GM23338 (cell line): Measurements from ENCODE around the gene AFTPH. TPM values are rescaled to one million over a fixed set of nuclear protein-coding genes. Genes with fewer than 3 reads are reported as not detected.

Source experiments
- ATAC-seq: fragments of 200-7000 bp; cut with Tn5 transposase; 3 replicates; pipeline ENCODE4 v1.9.1; 2020
- DNase-seq: peaks from one replicate; pipeline ENCODE4 v3.0.0-alpha.2; 2015; ENCODE audit warnings: low spot score
- H2AFZ ChIP-seq: fragments of 200-600 bp; sonication (generic); 2 replicates; pipeline ENCODE4 v1.8.0; 2016; ENCODE audit warnings: antibody characterized with exemption, mild to moderate bottlenecking, moderate library complexity
- H3F3A ChIP-seq: fragments of 200-600 bp; sonication (generic); replicated peaks from 2 replicates; pipeline ENCODE4 v1.8.0; 2017; ENCODE audit warnings: antibody characterized with exemption, mixed run types, low read depth
- H3K27ac ChIP-seq: fragments of 200-600 bp; sonication (generic); 2 replicates; pipeline ENCODE4 v1.6.1; 2016; ENCODE audit warnings: low read depth
- H3K27me3 ChIP-seq: fragments of 200-600 bp; sonication (generic); 2 replicates; pipeline ENCODE4 v1.8.0; 2016; ENCODE audit warnings: mild to moderate bottlenecking, mixed run types, moderate library complexity; ENCODE audit not compliant: insufficient read depth
- H3K36me3 ChIP-seq: fragments of 200-600 bp; sonication (generic); 2 replicates; pipeline ENCODE4 v1.8.0; 2016; ENCODE audit warnings: mild to moderate bottlenecking; ENCODE audit not compliant: insufficient read depth
- H3K4me1 ChIP-seq: fragments of 200-600 bp; sonication (generic); 2 replicates; pipeline ENCODE4 v1.8.0; 2016; ENCODE audit warnings: mild to moderate bottlenecking, moderate library complexity; ENCODE audit not compliant: insufficient read depth
- H3K4me2 ChIP-seq: fragments of 200-600 bp; sonication (generic); 2 replicates; pipeline ENCODE4 v1.7.1; 2017; ENCODE audit warnings: mixed run types
- H3K4me3 ChIP-seq: fragments of 200-600 bp; sonication (generic); 2 replicates; pipeline ENCODE4 v1.6.1; 2016; ENCODE audit warnings: mixed run types
- H3K79me2 ChIP-seq: fragments of 200-600 bp; sonication (generic); replicated peaks from 2 replicates; pipeline ENCODE4 v1.8.0; 2017; ENCODE audit warnings: mild to moderate bottlenecking; ENCODE audit not compliant: insufficient read depth
- H3K9me2 ChIP-seq: fragments of 200-600 bp; sonication (generic); 2 replicates; pipeline ENCODE4 v1.8.0; 2017; ENCODE audit not compliant: insufficient read depth
- H4K20me1 ChIP-seq: fragments of 200-600 bp; sonication (generic); replicated peaks from 2 replicates; pipeline ENCODE4 v1.8.0; 2017; ENCODE audit warnings: mild to moderate bottlenecking; ENCODE audit not compliant: insufficient read depth
- H3K27ac Mint-ChIP-seq: 2 replicates; pipeline ENCODE4 v1.8.0; 2020; ENCODE audit warnings: inconsistent platforms, mild to moderate bottlenecking, moderate library complexity, mixed read lengths
- H3K27me3 Mint-ChIP-seq: 3 replicates; pipeline ENCODE4 v1.8.0; 2022; ENCODE audit warnings: low read depth, mild to moderate bottlenecking, moderate library complexity, mixed read lengths, inconsistent platforms; ENCODE audit not compliant: insufficient read depth, poor library complexity
- H3K36me3 Mint-ChIP-seq: 3 replicates; pipeline ENCODE4 v1.8.0; 2021; ENCODE audit warnings: low read depth, mild to moderate bottlenecking, inconsistent platforms, moderate library complexity, mixed read lengths
- H3K4me1 Mint-ChIP-seq: 3 replicates; pipeline ENCODE4 v1.8.0; 2020; ENCODE audit warnings: mild to moderate bottlenecking, inconsistent platforms, mixed read lengths
- H3K4me3 Mint-ChIP-seq: 3 replicates; pipeline ENCODE4 v1.8.0; 2021; ENCODE audit warnings: moderate library complexity, mild to moderate bottlenecking, inconsistent platforms, mixed read lengths
- H3K9me3 Mint-ChIP-seq: 3 replicates; pipeline ENCODE4 v1.8.0; 2020; ENCODE audit warnings: moderate library complexity, mild to moderate bottlenecking, inconsistent platforms, mixed read lengths
- CREB1 ChIP-seq: fragments of 250-450 bp; sonication (Bioruptor Pico); IDR thresholded peaks from 2 replicates; pipeline ENCODE4 v1.5.0; 2020; ENCODE audit warnings: low read depth, mild to moderate bottlenecking, moderate library complexity
- EZH2 ChIP-seq: fragments of 200-600 bp; sonication (generic); IDR thresholded peaks from one replicate; pipeline ENCODE4 v1.8.0; 2017; ENCODE audit warnings: antibody characterized with exemption, mild to moderate bottlenecking, low read depth; ENCODE audit not compliant: unreplicated experiment
- NANOG ChIP-seq: IDR thresholded peaks from 2 replicates; pipeline ENCODE4 v1.6.1; 2016; ENCODE audit warnings: antibody characterized with exemption, borderline replicate concordance
- ZNF331 ChIP-seq: fragments of 250-450 bp; sonication (Bioruptor Pico); IDR thresholded peaks from 2 replicates; pipeline ENCODE4 v1.5.0; 2020; ENCODE audit warnings: low read depth, mild to moderate bottlenecking, moderate library complexity
- polyA plus RNA-seq: library from polyadenylated mRNA; unstranded; fragments of >200 nt; fragmentation: Nextera tagmentation; extraction: Ambion mirVana; gene quantifications from 2 replicates; pipeline ENCODE4 v1.2.1, GENCODE V29; 2016
- total RNA-seq: library from RNA; depleted of rRNA; stranded (reverse); fragments of >200 nt; shearing (Covaris generic); gene quantifications from 2 replicates; pipeline ENCODE4 v1.2.3, GENCODE V29; 2014
- TF ChIP-seq, protein P1 (sequence below): IDR thresholded peaks from one replicate; pipeline ENCODE4 v1.6.1; 2018; ENCODE audit warnings: antibody characterized with exemption; ENCODE audit not compliant: unreplicated experiment
- TF ChIP-seq, protein P2 (sequence below), 2 experiments: fragments of 200-600 bp in 1 of 2; sonication (generic) in 1 of 2; conservative IDR thresholded peaks; 2 replicates each; pipeline versions ENCODE4 v1.5.1 to v1.6.1; 2016 to 2017; ENCODE audit warnings: antibody characterized with exemption in 2 of 2, low read depth in 2 of 2, mild to moderate bottlenecking in 2 of 2, moderate library complexity in 1 of 2
- TF ChIP-seq, protein P3 (sequence below): fragments of 250-450 bp; sonication (Bioruptor Pico); IDR thresholded peaks from 2 replicates; pipeline ENCODE4 v1.5.0; 2020; ENCODE audit warnings: mild to moderate bottlenecking, moderate library complexity

Gene AFTPH
- total and polyA plus RNA-seq, 2 experiments from 2014 or later: 14.9 to 20.6 TPM

DNA sequence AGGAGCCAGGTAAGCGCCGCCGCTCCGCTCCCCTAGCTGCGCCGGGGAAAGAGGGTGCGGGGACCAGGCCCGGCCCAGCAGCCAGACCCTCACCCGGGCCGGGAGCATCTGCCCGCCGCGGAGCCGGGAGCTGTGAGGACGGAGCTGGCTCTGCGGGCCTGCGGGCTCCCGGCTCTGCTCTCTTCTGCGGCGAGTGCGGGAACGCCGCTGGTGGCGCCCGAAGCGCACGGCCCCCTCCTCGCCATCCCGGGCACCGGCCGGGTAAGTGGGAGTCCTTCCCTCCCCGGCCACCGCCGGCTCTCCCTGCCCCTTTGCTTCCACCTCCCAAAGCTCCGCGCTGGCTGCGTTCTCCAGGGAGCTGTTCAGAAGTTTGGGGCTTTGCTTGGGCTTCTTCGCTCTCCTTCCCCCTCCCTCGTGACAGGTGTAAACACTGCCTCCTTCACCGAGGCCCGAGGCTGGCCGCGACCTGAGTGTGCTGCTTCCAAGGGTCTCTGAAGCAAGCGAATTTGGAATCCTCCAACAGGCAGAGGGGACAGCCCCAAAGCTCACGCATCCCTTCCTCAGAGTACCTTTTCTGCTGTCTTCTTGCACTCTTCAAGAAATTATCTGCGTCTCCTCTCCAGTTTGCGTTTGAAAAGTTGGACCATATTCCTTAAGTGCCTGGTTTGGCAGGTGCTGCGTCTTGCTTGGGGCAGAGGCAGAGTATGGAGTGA is 632 bp downstream of the AFTPH start (continued):
- TF ChIP-seq, protein P1, sequence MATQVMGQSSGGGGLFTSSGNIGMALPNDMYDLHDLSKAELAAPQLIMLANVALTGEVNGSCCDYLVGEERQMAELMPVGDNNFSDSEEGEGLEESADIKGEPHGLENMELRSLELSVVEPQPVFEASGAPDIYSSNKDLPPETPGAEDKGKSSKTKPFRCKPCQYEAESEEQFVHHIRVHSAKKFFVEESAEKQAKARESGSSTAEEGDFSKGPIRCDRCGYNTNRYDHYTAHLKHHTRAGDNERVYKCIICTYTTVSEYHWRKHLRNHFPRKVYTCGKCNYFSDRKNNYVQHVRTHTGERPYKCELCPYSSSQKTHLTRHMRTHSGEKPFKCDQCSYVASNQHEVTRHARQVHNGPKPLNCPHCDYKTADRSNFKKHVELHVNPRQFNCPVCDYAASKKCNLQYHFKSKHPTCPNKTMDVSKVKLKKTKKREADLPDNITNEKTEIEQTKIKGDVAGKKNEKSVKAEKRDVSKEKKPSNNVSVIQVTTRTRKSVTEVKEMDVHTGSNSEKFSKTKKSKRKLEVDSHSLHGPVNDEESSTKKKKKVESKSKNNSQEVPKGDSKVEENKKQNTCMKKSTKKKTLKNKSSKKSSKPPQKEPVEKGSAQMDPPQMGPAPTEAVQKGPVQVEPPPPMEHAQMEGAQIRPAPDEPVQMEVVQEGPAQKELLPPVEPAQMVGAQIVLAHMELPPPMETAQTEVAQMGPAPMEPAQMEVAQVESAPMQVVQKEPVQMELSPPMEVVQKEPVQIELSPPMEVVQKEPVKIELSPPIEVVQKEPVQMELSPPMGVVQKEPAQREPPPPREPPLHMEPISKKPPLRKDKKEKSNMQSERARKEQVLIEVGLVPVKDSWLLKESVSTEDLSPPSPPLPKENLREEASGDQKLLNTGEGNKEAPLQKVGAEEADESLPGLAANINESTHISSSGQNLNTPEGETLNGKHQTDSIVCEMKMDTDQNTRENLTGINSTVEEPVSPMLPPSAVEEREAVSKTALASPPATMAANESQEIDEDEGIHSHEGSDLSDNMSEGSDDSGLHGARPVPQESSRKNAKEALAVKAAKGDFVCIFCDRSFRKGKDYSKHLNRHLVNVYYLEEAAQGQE: no peak
- no peak for TF ChIP-seq ZNF331 (CRISPR knock-in tag)
- no peak for TF ChIP-seq NANOG
- TF ChIP-seq, protein P2, sequence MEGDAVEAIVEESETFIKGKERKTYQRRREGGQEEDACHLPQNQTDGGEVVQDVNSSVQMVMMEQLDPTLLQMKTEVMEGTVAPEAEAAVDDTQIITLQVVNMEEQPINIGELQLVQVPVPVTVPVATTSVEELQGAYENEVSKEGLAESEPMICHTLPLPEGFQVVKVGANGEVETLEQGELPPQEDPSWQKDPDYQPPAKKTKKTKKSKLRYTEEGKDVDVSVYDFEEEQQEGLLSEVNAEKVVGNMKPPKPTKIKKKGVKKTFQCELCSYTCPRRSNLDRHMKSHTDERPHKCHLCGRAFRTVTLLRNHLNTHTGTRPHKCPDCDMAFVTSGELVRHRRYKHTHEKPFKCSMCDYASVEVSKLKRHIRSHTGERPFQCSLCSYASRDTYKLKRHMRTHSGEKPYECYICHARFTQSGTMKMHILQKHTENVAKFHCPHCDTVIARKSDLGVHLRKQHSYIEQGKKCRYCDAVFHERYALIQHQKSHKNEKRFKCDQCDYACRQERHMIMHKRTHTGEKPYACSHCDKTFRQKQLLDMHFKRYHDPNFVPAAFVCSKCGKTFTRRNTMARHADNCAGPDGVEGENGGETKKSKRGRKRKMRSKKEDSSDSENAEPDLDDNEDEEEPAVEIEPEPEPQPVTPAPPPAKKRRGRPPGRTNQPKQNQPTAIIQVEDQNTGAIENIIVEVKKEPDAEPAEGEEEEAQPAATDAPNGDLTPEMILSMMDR (conservative IDR thresholded peaks at IDR 0.05; ENCODE audit: low read depth in 2 of 2): no peak

DNA sequence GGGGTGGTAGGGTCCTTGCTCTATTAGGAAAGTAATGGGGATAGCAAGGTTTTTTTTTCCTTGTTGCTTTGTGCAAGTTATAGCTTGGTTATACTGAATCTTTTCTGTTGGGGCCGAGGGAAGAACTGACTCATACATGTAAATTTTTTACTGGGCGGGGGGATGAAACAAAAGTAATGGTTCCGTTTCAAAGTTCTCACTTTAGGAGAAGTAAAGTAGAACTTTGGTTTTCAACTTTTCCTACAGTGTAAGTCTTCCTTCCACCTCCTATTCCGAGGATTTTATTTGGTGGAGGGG is 1.1 kb downstream of the AFTPH start:
- Histone ChIP-seq H4K20me1 (no peaks in the 10 kb centered on the region; the same call in 1 of the 2 replicates), H3K9me2 (no peaks in the 10 kb centered on the region), H3K79me2 (peaks cover 56% of the 10 kb centered on the region), H3F3A (no peaks in the 10 kb centered on the region), H3K4me1 (0 out of 2 replicates have a peak, but pooled peaks cover 15% of the 10 kb centered on the region), H3K4me2 (peak overlapping the region; percentile 96), H3K27me3 (no peaks in the 10 kb centered on the region), H3K4me3 (peak overlapping the region; percentile 94), H2AFZ (no peak overlapping the region), H3K27ac (peak overlapping the region; percentile 68; the same call in 1 of the 2 replicates), H3K36me3 (no peaks in the 10 kb centered on the region)
- ATAC-seq: no peak
- peaks cover 5% of the 10 kb centered on the region for H3K27me3 Mint-ChIP-seq
- peaks cover 14% of the 10 kb centered on the region for H3K4me1 Mint-ChIP-seq
- H3K27ac Mint-ChIP-seq: peak overlapping the region; percentile 97
- TF ChIP-seq, protein P3, sequence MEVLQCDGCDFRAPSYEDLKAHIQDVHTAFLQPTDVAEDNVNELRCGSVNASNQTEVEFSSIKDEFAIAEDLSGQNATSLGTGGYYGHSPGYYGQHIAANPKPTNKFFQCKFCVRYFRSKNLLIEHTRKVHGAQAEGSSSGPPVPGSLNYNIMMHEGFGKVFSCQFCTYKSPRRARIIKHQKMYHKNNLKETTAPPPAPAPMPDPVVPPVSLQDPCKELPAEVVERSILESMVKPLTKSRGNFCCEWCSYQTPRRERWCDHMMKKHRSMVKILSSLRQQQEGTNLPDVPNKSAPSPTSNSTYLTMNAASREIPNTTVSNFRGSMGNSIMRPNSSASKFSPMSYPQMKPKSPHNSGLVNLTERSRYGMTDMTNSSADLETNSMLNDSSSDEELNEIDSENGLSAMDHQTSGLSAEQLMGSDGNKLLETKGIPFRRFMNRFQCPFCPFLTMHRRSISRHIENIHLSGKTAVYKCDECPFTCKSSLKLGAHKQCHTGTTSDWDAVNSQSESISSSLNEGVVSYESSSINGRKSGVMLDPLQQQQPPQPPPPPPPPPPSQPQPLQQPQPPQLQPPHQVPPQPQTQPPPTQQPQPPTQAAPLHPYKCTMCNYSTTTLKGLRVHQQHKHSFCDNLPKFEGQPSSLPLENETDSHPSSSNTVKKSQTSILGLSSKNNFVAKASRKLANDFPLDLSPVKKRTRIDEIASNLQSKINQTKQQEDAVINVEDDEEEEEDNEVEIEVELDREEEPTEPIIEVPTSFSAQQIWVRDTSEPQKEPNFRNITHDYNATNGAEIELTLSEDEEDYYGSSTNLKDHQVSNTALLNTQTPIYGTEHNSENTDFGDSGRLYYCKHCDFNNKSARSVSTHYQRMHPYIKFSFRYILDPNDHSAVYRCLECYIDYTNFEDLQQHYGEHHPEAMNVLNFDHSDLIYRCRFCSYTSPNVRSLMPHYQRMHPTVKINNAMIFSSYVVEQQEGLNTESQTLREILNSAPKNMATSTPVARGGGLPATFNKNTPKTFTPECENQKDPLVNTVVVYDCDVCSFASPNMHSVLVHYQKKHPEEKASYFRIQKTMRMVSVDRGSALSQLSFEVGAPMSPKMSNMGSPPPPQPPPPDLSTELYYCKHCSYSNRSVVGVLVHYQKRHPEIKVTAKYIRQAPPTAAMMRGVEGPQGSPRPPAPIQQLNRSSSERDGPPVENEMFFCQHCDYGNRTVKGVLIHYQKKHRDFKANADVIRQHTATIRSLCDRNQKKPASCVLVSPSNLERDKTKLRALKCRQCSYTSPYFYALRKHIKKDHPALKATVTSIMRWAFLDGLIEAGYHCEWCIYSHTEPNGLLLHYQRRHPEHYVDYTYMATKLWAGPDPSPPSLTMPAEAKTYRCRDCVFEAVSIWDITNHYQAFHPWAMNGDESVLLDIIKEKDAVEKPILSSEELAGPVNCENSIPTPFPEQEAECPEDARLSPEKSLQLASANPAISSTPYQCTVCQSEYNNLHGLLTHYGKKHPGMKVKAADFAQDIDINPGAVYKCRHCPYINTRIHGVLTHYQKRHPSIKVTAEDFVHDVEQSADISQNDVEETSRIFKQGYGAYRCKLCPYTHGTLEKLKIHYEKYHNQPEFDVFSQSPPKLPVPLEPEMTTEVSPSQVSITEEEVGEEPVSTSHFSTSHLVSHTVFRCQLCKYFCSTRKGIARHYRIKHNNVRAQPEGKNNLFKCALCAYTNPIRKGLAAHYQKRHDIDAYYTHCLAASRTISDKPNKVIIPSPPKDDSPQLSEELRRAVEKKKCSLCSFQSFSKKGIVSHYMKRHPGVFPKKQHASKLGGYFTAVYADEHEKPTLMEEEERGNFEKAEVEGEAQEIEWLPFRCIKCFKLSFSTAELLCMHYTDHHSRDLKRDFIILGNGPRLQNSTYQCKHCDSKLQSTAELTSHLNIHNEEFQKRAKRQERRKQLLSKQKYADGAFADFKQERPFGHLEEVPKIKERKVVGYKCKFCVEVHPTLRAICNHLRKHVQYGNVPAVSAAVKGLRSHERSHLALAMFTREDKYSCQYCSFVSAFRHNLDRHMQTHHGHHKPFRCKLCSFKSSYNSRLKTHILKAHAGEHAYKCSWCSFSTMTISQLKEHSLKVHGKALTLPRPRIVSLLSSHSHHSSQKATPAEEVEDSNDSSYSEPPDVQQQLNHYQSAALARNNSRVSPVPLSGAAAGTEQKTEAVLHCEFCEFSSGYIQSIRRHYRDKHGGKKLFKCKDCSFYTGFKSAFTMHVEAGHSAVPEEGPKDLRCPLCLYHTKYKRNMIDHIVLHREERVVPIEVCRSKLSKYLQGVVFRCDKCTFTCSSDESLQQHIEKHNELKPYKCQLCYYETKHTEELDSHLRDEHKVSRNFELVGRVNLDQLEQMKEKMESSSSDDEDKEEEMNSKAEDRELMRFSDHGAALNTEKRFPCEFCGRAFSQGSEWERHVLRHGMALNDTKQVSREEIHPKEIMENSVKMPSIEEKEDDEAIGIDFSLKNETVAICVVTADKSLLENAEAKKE: no peak
- TF ChIP-seq EZH2 (no peak), CREB1 (no peak)
- TF ChIP-seq, protein P1: no peak
- H3K4me3 Mint-ChIP-seq: peak overlapping the region; percentile 97
- no peaks in the 10 kb centered on the region; the same call in 2 of the 3 replicates for H3K36me3 Mint-ChIP-seq
- H3K9me3 Mint-ChIP-seq: no peaks in the 10 kb centered on the region
- DNase-seq: peak; percentile 24
